Right cardiac atrium (tissue), 5 donors: ENCODE measurements around the gene PI4K2A. TPM values are rescaled to one million over a fixed set of nuclear protein-coding genes. Genes with fewer than 3 reads are reported as not detected.
"Not testable (repeated sequence)": the region's sequence is repeated elsewhere in the genome, so short reads cannot be mapped to it uniquely, and the experiment has no call there.

Experiments used
- ATAC-seq, 2 donors: fragments of 200-7000 bp; cut with Tn5 transposase; one replicate each; pipeline versions ENCODE4 v1.8.0 to v1.9.1; 2020; ENCODE audit warnings: moderate library complexity in 2 of 2, mild to moderate bottlenecking in 1 of 2
- DNase-seq, 3 donors: peaks; one replicate each; pipeline ENCODE4 v3.0.0-alpha.2; 2020
- H3K27ac ChIP-seq: one replicate; pipeline ENCODE4 v1.5.1; 2013; ENCODE audit warnings: mild to moderate bottlenecking, low read length, control low read depth, moderate library complexity
- H3K27me3 ChIP-seq: one replicate; pipeline ENCODE4 v1.6.1; 2013; ENCODE audit not compliant: control insufficient read depth, insufficient read depth
- H3K4me1 ChIP-seq: one replicate; pipeline ENCODE4 v1.6.1; 2013; ENCODE audit warnings: low read length; ENCODE audit not compliant: control insufficient read depth, insufficient read depth
- H3K4me3 ChIP-seq: one replicate; pipeline ENCODE4 v1.5.1; 2013; ENCODE audit warnings: low read length, control low read depth
- H3K9me3 ChIP-seq: one replicate; pipeline ENCODE4 v1.6.1; 2013; ENCODE audit warnings: low read length; ENCODE audit not compliant: control insufficient read depth
- WGBS: extraction: QIAGEN DNeasy Blood & Tissue Kit; methylation state at CpG from one replicate; pipeline ENCODE4 v1.1.7; 2013; 5-methylcytosine and 5-hydroxymethylcytosine counted together
- intact Hi-C, 4 donors: fragments of 100-400 bp; cut with DNase I; formaldehyde crosslinking; loops; one replicate each; pipeline versions ENCODE4 v1.11.0 to v1.14.0; 2022 to 2023
- polyA plus RNA-seq: library from polyadenylated mRNA; stranded (reverse); fragments of 200-250 nt; gene quantifications from one replicate; pipeline ENCODE4 v1.2.3, GENCODE V29; 2013
- total RNA-seq, 4 donors: library from RNA; stranded (reverse); fragmentation: NEBNext Ultra II Directional; extraction: Animal tissue kit (Norgen Biotek cat#: 25700); gene quantifications; one replicate each; pipeline ENCODE4 v1.2.1, GENCODE V29; 2021
- donor health status: healthy with polysubstance abuse.
- donor health status: DM: no; HTN: yes; CAD: no.
- donor health status: DM: no; HTN: no; CAD: no.
- donor health status: DM: no; HTN: yes; CAD: no; lungs with severe emphysema.
- donor health status: DM: yes; HTN: yes; CAD: no.

The PI4K2A gene
- total and polyA plus RNA-seq, 5 donors = 9.3 to 14.7 (median 12.4) TPM

- peak; percentile 73 to 79 for ATAC-seq
- intact Hi-C loops = no loop called here
Measured at GRCh38 chr10:97648562-97649404, 8.3 kb downstream of the PI4K2A start.

GRCh38 chr10:97649405-97649750 is 8.9 kb downstream of the PI4K2A start:
- ATAC-seq, H3K4me1 ChIP-seq, intact Hi-C loops, H3K27ac ChIP-seq, DNase-seq, H3K4me3 ChIP-seq, H3K9me3 ChIP-seq, H3K27me3 ChIP-seq: not testable (repeated sequence)
- 88% methylated on average over 4 of the region's 4 CpGs for WGBS

More at GRCh38 chr10:97648562-97649404, 8.3 kb downstream of the PI4K2A start:
- Histone ChIP-seq H3K27me3 (no peaks in the 10 kb centered on the region), H3K27ac (peak overlapping the region; percentile 36), H3K4me1 (no peaks in the 10 kb centered on the region), H3K4me3 (no peak overlapping the region), H3K9me3 (no peaks in the 10 kb centered on the region)
- no peak for DNase-seq
- WGBS = 68% methylated on average over 5 of the region's 5 CpGs

GRCh38 chr10:97650726-97651125 is 10.3 kb downstream of the PI4K2A start:
- no peak overlapping the region for H3K27ac ChIP-seq
- no peak for ATAC-seq

GRCh38 chr10:97651773-97652172 is 11.3 kb downstream of the PI4K2A start:
- no peaks in the 10 kb centered on the region for H3K4me1 ChIP-seq
- H3K27ac ChIP-seq = no peak overlapping the region
- WGBS = 96% methylated on average over 3 of the region's 3 CpGs
- H3K4me3 ChIP-seq = no peak overlapping the region
- intact Hi-C loops = no loop called here
- ATAC-seq = no peak
- H3K9me3 ChIP-seq = no peaks in the 10 kb centered on the region
- no peaks in the 10 kb centered on the region for H3K27me3 ChIP-seq
- no peak for DNase-seq

More at GRCh38 chr10:97650726-97651125, 10.3 kb downstream of the PI4K2A start:
- intact Hi-C loops = no loop called here
- Histone ChIP-seq H3K4me3 (no peak overlapping the region), H3K4me1 (no peaks in the 10 kb centered on the region), H3K9me3 (no peaks in the 10 kb centered on the region), H3K27me3 (no peaks in the 10 kb centered on the region)
- DNase-seq = no peak
- WGBS = 87% methylated on average over 3 of the region's 3 CpGs

- H3K9me3 ChIP-seq = no peaks in the 10 kb centered on the region
- DNase-seq (no peak), ATAC-seq (no peak)
- no peaks in the 10 kb centered on the region for H3K27me3 ChIP-seq
- WGBS = 88% methylated on average over 5 of the region's 5 CpGs
- intact Hi-C loops = no loop called here
- no peak overlapping the region for H3K4me3 ChIP-seq
- H3K4me1 ChIP-seq = no peaks in the 10 kb centered on the region
- no peak overlapping the region for H3K27ac ChIP-seq
Measured at GRCh38 chr10:97656777-97657176, 16.3 kb downstream of the PI4K2A start.

- intact Hi-C loops = no loop called here
- Histone ChIP-seq H3K4me1 (no peaks in the 10 kb centered on the region), H3K9me3 (no peaks in the 10 kb centered on the region), H3K27ac (no peak overlapping the region), H3K4me3 (no peak overlapping the region), H3K27me3 (no peaks in the 10 kb centered on the region)
- DNase-seq (no peak), ATAC-seq (no peak)
- WGBS = 54% methylated on average over 1 of the region's 1 CpG
Measured at GRCh38 chr10:97659589-97659988, 19.1 kb downstream of the PI4K2A start.

GRCh38 chr10:97664282-97664850 is 23.9 kb downstream of the PI4K2A start:
- H3K27me3 ChIP-seq = no peaks in the 10 kb centered on the region
- intact Hi-C loops = no loop called here
- H3K4me1 ChIP-seq = no peaks in the 10 kb centered on the region
- ATAC-seq (peak; percentile 11 to 64), DNase-seq (no peak)
- no peaks in the 10 kb centered on the region for H3K9me3 ChIP-seq
- H3K27ac ChIP-seq = no peak overlapping the region
- no peak overlapping the region for H3K4me3 ChIP-seq
- 38% methylated on average over 1 of the region's 1 CpG for WGBS

GRCh38 chr10:97666992-97667391 is 26.5 kb downstream of the PI4K2A start:
- intact Hi-C loops = no loop called here
- Histone ChIP-seq H3K27me3 (no peaks in the 10 kb centered on the region), H3K9me3 (no peaks in the 10 kb centered on the region), H3K27ac (no peak overlapping the region), H3K4me3 (no peak overlapping the region), H3K4me1 (no peaks in the 10 kb centered on the region)
- no peak for ATAC-seq
- DNase-seq = no peak
- WGBS = 97% methylated on average over 7 of the region's 7 CpGs

GRCh38 chr10:97667463-97667862 is 27.0 kb downstream of the PI4K2A start:
- Histone ChIP-seq H3K27ac (no peak overlapping the region), H3K9me3 (no peaks in the 10 kb centered on the region), H3K27me3 (no peaks in the 10 kb centered on the region), H3K4me3 (no peak overlapping the region), H3K4me1 (no peaks in the 10 kb centered on the region)
- intact Hi-C loops = no loop called here
- DNase-seq (no peak), ATAC-seq (no peak)
- 88% methylated on average over 6 of the region's 6 CpGs for WGBS

GRCh38 chr10:97669571-97669970 is 29.1 kb downstream of the PI4K2A start:
- intact Hi-C loops = no loop called here
- no peaks in the 10 kb centered on the region for H3K4me1 ChIP-seq
- no peak for ATAC-seq
- no peak for DNase-seq
- no peak overlapping the region for H3K4me3 ChIP-seq
- no peaks in the 10 kb centered on the region for H3K9me3 ChIP-seq
- H3K27me3 ChIP-seq = no peaks in the 10 kb centered on the region
- no peak overlapping the region for H3K27ac ChIP-seq
- 79% methylated on average over 1 of the region's 1 CpG for WGBS

- H3K9me3 ChIP-seq = no peaks in the 10 kb centered on the region
- H3K27ac ChIP-seq = no peak overlapping the region
- intact Hi-C loops = loop anchor here in 2 of 4 donors (10.0 kb wide), 1 partner anchor 61 kb away; the partner anchor contains the start of gene ZFYVE27 (in 2 of the 2)
- WGBS = 61% methylated on average over 8 of the region's 8 CpGs
- ATAC-seq = peak; percentile 28 to 31
- no peak overlapping the region for H3K4me3 ChIP-seq
- H3K4me1 ChIP-seq = no peaks in the 10 kb centered on the region
- DNase-seq = peak in 1 of 3 donors; percentile 12
- no peaks in the 10 kb centered on the region for H3K27me3 ChIP-seq
Measured at GRCh38 chr10:97673736-97674525, 33.5 kb downstream of the PI4K2A start.
